ENCODE results near the gene TRAIP. TPM values are rescaled to one million over a fixed set of nuclear protein-coding genes. Genes with fewer than 3 reads are reported as not detected.
"Not testable (repeated sequence)": the region's sequence is repeated elsewhere in the genome, so short reads cannot be mapped to it uniquely, and the experiment has no call there.

TRAIP gene
- total and polyA plus RNA-seq, 2 experiments from 2014 or later: 4.5 to 5.2 TPM

DNA sequence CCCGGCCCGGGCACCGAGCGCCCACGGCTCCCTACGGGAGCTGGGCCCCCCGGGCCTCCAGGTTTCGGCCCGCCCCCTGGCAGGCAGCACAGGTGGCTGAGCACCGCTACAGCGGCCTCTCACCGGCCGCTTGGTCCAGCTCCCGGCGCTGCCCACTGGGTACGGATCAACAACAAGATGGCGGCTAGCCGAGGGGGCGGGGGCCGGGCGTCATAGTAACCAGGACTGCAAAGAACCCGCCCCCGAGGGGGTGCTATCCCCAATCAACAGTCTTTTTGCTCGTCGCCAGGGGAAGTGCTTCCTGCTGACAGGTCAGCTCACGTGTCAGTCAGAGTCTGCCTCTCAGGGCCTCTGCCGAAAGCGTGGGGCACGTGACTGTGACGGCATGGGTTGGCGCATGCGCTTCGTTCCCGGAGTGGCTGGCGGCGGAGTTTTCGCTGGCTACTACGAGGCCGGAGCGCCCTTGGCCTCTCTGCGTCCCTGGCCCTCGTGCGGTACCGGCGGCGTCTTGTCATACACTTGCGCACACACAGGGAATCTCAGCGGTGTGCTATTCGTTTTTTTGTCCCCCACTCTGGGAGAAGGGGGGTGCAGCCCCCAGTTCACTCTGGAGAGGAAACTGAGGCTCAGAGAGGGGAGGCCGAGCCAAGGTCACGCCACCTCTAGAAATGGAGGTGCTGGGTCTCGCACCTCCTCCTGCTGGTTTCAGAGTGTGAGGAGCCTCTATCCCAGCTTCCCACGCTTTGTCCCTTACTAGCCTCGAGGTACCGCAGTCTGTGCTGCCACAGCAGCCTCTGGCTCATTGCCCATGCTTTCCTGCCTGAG, 69.8 kb downstream of the TRAIP start, which contains the start of gene IP6K1:
Gene IP6K1, minus strand, starts transcription at position 186 of the 825 bp plus-strand sequence. CDS start 38,502 bp downstream, outside the sequence.
- Histone ChIP-seq H3K9me2 (ENCODE audit: insufficient read depth) (no peaks in the 10 kb centered on the region), H3K9ac (peak within 1 kb of the TSS; percentile 85), H3F3A (ENCODE audit: insufficient read depth) (no peaks in the 10 kb centered on the region), H3K4me1 (ENCODE audit: insufficient read depth) (peaks cover 15% of the 10 kb centered on the region; the same call in 1 of the 2 replicates), H3K27ac (peak within 1 kb of the TSS; percentile 71), H2AFZ (peak within 1 kb of the TSS; percentile 96), H3K36me3 (ENCODE audit: low read depth) (no peaks in the 10 kb centered on the region; the same call in 1 of the 2 replicates), H3K4me2 (ENCODE audit: unreplicated experiment) (peak within 1 kb of the TSS; percentile 94), H3K4me3 (peak within 1 kb of the TSS; percentile 81), H4K20me1 (ENCODE audit: insufficient read depth) (no peaks in the 10 kb centered on the region; the same call in 1 of the 2 replicates), H3K9me3 (ENCODE audit: low read depth) (no peaks in the 10 kb centered on the region), H3K27me3 (replicated peaks; ENCODE audit: insufficient read depth) (no peaks in the 10 kb centered on the region), H3K79me2 (ENCODE audit: insufficient read depth) (peaks cover 48% of the 10 kb centered on the region)
- TF ChIP-seq EZH2 (IDR thresholded peaks at IDR 0.05; ENCODE audit: insufficient read depth, poor library complexity, severe bottlenecking): no peak
- peak; percentile 100 for DNase-seq
- in situ Hi-C loops (cut with MboI): no loop called here
- WGBS, 2 experiments (ENCODE audit: low coverage in 1 of 2, low lambda C conversion rate in 2 of 2, missing lambda C conversion rate in 2 of 2): 2 to 3% methylated on average over 54 to 55 of the region's 55 CpGs

- Histone ChIP-seq H3K4me3 (peak overlapping the region; percentile 81), H3K27me3 (replicated peaks; ENCODE audit: insufficient read depth) (no peaks in the 10 kb centered on the region), H2AFZ (peak overlapping the region; percentile 72), H4K20me1 (ENCODE audit: insufficient read depth) (peaks cover 4% of the 10 kb centered on the region; the same call in 1 of the 2 replicates), H3K36me3 (ENCODE audit: low read depth) (no peaks in the 10 kb centered on the region; the same call in 1 of the 2 replicates), H3K9me2 (ENCODE audit: insufficient read depth) (no peaks in the 10 kb centered on the region), H3K79me2 (ENCODE audit: insufficient read depth) (peaks cover 56% of the 10 kb centered on the region), H3K27ac (peak overlapping the region; percentile 59), H3K4me2 (ENCODE audit: unreplicated experiment) (peak overlapping the region; percentile 94), H3K9ac (peak overlapping the region; percentile 85), H3F3A (ENCODE audit: insufficient read depth) (no peaks in the 10 kb centered on the region), H3K9me3 (ENCODE audit: low read depth) (no peaks in the 10 kb centered on the region), H3K4me1 (ENCODE audit: insufficient read depth) (peaks cover 18% of the 10 kb centered on the region; the same call in 1 of the 2 replicates)
- no peak for TF ChIP-seq EZH2phosphoT487 (IDR thresholded peaks at IDR 0.05; ENCODE audit: insufficient read depth, low read depth)
- TF ChIP-seq EZH2 (IDR thresholded peaks at IDR 0.05; ENCODE audit: insufficient read depth, poor library complexity, severe bottlenecking): no peak
- in situ Hi-C loops (cut with MboI): no loop called here
- WGBS, 2 experiments (ENCODE audit: low coverage in 1 of 2, low lambda C conversion rate in 2 of 2, missing lambda C conversion rate in 2 of 2): 2 to 3% methylated on average over 46 to 50 of the region's 50 CpGs
- DNase-seq: peak; percentile 71
Observed at GRCh38 chr3:49785565-49786356, 70.6 kb downstream of the TRAIP start.

GRCh38 chr3:49782277-49782676, 74.1 kb downstream of the TRAIP start:
- Histone ChIP-seq H3K79me2 (ENCODE audit: insufficient read depth) (peaks cover 90% of the 10 kb centered on the region), H3K4me1 (ENCODE audit: insufficient read depth) (peaks cover 18% of the 10 kb centered on the region; the same call in 1 of the 2 replicates)
- H3K9ac ChIP-seq; H2AFZ ChIP-seq; H3K36me3 ChIP-seq (ENCODE audit: low read depth); DNase-seq; H3K9me3 ChIP-seq (ENCODE audit: low read depth); H3K27me3 ChIP-seq (replicated peaks; ENCODE audit: insufficient read depth); H3K27ac ChIP-seq; H3F3A ChIP-seq (ENCODE audit: insufficient read depth); H3K4me2 ChIP-seq (ENCODE audit: unreplicated experiment); in situ Hi-C loops (cut with MboI); H3K4me3 ChIP-seq; H4K20me1 ChIP-seq (ENCODE audit: insufficient read depth); H3K9me2 ChIP-seq (ENCODE audit: insufficient read depth): not testable (repeated sequence)
- 86 to 87% methylated on average over 9 of the region's 9 CpGs for WGBS, 2 experiments (ENCODE audit: low coverage in 1 of 2, low lambda C conversion rate in 2 of 2, missing lambda C conversion rate in 2 of 2)

DNA sequence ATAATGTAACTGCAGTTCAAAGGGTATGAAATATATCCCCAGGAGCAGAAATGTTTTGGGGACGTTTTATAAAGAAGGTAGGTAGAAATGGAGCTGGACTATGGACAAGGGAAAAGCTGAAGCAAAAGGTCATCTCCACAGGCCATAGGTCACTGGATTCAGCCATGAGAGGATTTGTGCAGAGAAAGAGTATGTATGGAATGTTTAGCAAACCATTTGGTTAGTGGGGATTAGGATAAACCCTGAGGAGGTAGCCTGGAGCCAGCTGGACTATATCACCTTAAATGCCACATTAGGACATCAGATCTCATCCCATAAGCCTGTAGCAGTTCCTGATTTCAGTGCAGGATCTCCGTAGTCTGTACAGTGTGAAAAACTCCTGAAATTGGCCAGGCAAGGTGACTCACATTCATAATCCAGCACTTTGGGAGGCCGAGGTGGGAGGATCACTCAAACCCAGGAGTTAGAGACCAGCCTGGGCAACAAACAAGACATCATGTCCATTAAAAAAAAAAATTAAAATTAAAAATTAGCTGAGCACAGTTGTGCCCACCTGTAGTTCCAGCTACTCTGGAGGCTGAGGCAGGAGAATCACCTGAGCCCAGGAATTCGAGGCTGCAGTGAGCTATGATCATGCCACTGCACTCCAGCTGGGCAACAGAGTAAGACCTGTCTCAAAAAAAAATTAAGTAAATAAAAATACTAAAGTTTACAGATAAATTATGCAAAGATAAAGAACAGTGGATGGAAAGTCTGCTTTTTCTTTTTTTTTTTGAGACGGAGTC, 74.8 kb downstream of the TRAIP start:
- WGBS, 2 experiments (ENCODE audit: low coverage in 1 of 2, low lambda C conversion rate in 2 of 2, missing lambda C conversion rate in 2 of 2): 60 to 67% methylated on average over 5 of the region's 5 CpGs
- in situ Hi-C loops (cut with MboI): no loop called here
- H3K9me3 ChIP-seq (ENCODE audit: low read depth): no peaks in the 10 kb centered on the region
- TF ChIP-seq EZH2 (IDR thresholded peaks at IDR 0.05; ENCODE audit: insufficient read depth, poor library complexity, severe bottlenecking) (no peak), EZH2phosphoT487 (IDR thresholded peaks at IDR 0.05; ENCODE audit: insufficient read depth, low read depth) (no peak)
- no peaks in the 10 kb centered on the region for H3F3A ChIP-seq (ENCODE audit: insufficient read depth)
- no peaks in the 10 kb centered on the region for H3K9me2 ChIP-seq (ENCODE audit: insufficient read depth)
- H4K20me1 ChIP-seq (ENCODE audit: insufficient read depth): peaks cover 4% of the 10 kb centered on the region; the same call in 1 of the 2 replicates
- H3K27me3 ChIP-seq (replicated peaks; ENCODE audit: insufficient read depth): no peaks in the 10 kb centered on the region
- H2AFZ ChIP-seq: no peak overlapping the region
- no peak overlapping the region for H3K4me3 ChIP-seq
- H3K9ac ChIP-seq: no peak overlapping the region
- H3K4me2 ChIP-seq (ENCODE audit: unreplicated experiment): no peak overlapping the region
- no peak overlapping the region for H3K27ac ChIP-seq
- no peaks in the 10 kb centered on the region; the same call in 1 of the 2 replicates for H3K36me3 ChIP-seq (ENCODE audit: low read depth)
- peaks cover 12% of the 10 kb centered on the region; the same call in 1 of the 2 replicates for H3K4me1 ChIP-seq (ENCODE audit: insufficient read depth)
- no peak for DNase-seq
- peaks cover 97% of the 10 kb centered on the region for H3K79me2 ChIP-seq (ENCODE audit: insufficient read depth)

GRCh38 chr3:49780975-49781365, 75.4 kb downstream of the TRAIP start:
- H3K27ac ChIP-seq; in situ Hi-C loops (cut with MboI); H3K36me3 ChIP-seq (ENCODE audit: low read depth); H3K9me3 ChIP-seq (ENCODE audit: low read depth); H2AFZ ChIP-seq; H4K20me1 ChIP-seq (ENCODE audit: insufficient read depth); H3K4me3 ChIP-seq; H3K9me2 ChIP-seq (ENCODE audit: insufficient read depth); H3K4me2 ChIP-seq (ENCODE audit: unreplicated experiment); H3K9ac ChIP-seq; DNase-seq; H3K27me3 ChIP-seq (replicated peaks; ENCODE audit: insufficient read depth); H3F3A ChIP-seq (ENCODE audit: insufficient read depth): not testable (repeated sequence)
- Histone ChIP-seq H3K4me1 (ENCODE audit: insufficient read depth) (peaks cover 12% of the 10 kb centered on the region; the same call in 1 of the 2 replicates), H3K79me2 (ENCODE audit: insufficient read depth) (peaks cover 100% of the 10 kb centered on the region)
- WGBS, 2 experiments (ENCODE audit: low coverage in 1 of 2, low lambda C conversion rate in 2 of 2, missing lambda C conversion rate in 2 of 2): 93% methylated on average over 9 of the region's 9 CpGs
